ENCODE data around the gene KCNK18.
"Not testable (repeated sequence)": the region's sequence is repeated elsewhere in the genome, so short reads cannot be mapped to it uniquely, and the experiment has no call there.

GRCh38 chr10:117185817-117186216 lies 11.5 kb upstream of the KCNK18 start:
- TF ChIP-seq NFE2L2 (conservative IDR thresholded peaks at IDR 0.05; ENCODE audit: low read length); JUN (IDR thresholded peaks at IDR 0.05); BCL3 (IDR thresholded peaks at IDR 0.05); CTCF (IDR thresholded peaks at IDR 0.05); CHD2 (IDR thresholded peaks at IDR 0.05; ENCODE audit: low read length, partially characterized antibody); RAD21 (conservative IDR thresholded peaks at IDR 0.05 in 1 of 2, IDR thresholded peaks at IDR 0.05 in 1 of 2); ZSCAN20 (CRISPR knock-in tag; IDR thresholded peaks at IDR 0.05); ATOH8 (CRISPR knock-in tag; IDR thresholded peaks at IDR 0.05; ENCODE audit: low read depth); RCOR1 (IDR thresholded peaks at IDR 0.05; ENCODE audit: low read depth, low read length); POLR2A (IDR thresholded peaks at IDR 0.05; ENCODE audit: low read length); MAZ (IDR thresholded peaks at IDR 0.05; ENCODE audit: borderline replicate concordance, low read depth, low read length); ESRRA (IDR thresholded peaks at IDR 0.05; ENCODE audit: borderline replicate concordance, low read length); ELK1 (IDR thresholded peaks at IDR 0.05; ENCODE audit: low read depth, low read length); REST (IDR thresholded peaks at IDR 0.05): not testable (repeated sequence)

All from A549 (cell line).